WTC11 (cell line): ENCODE measurements around the gene CREBBP.

Experiments
- TF ChIP-seq, protein P1 (sequence below): fragments of 250-450 bp; sonication (Bioruptor Pico); IDR thresholded peaks from 2 replicates; pipeline ENCODE4 v1.9.0; 2021; ENCODE audit warnings: mild to moderate bottlenecking
- TF ChIP-seq, protein P2 (sequence below): fragments of 250-450 bp; sonication (Bioruptor Pico); IDR thresholded peaks from 2 replicates; pipeline ENCODE4 v1.9.0; 2021; ENCODE audit warnings: mild to moderate bottlenecking

DNA sequence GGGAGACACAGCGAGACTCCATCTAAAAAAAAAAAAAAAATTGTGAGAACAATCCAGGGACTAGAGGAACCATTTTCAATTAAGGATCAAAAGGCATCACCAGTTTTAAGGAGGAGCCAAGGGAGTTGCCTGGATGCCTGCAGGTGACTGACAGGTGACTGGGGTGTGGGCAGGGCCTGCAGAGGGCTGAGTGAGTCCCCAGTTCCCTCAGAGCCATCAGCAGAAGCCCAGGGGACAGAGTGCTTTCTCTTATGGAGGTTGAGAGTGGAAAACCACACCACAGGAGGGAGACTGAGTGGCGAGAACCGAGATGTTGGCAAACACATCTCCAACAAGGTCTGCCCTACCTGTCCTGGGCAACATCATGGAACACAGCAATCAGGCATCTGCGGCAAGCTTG lies 27.1 kb upstream of the CREBBP start:
- TF ChIP-seq, protein P1, sequence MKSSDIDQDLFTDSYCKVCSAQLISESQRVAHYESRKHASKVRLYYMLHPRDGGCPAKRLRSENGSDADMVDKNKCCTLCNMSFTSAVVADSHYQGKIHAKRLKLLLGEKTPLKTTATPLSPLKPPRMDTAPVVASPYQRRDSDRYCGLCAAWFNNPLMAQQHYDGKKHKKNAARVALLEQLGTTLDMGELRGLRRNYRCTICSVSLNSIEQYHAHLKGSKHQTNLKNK (CRISPR knock-in tag), result no peak
- TF ChIP-seq, protein P2, sequence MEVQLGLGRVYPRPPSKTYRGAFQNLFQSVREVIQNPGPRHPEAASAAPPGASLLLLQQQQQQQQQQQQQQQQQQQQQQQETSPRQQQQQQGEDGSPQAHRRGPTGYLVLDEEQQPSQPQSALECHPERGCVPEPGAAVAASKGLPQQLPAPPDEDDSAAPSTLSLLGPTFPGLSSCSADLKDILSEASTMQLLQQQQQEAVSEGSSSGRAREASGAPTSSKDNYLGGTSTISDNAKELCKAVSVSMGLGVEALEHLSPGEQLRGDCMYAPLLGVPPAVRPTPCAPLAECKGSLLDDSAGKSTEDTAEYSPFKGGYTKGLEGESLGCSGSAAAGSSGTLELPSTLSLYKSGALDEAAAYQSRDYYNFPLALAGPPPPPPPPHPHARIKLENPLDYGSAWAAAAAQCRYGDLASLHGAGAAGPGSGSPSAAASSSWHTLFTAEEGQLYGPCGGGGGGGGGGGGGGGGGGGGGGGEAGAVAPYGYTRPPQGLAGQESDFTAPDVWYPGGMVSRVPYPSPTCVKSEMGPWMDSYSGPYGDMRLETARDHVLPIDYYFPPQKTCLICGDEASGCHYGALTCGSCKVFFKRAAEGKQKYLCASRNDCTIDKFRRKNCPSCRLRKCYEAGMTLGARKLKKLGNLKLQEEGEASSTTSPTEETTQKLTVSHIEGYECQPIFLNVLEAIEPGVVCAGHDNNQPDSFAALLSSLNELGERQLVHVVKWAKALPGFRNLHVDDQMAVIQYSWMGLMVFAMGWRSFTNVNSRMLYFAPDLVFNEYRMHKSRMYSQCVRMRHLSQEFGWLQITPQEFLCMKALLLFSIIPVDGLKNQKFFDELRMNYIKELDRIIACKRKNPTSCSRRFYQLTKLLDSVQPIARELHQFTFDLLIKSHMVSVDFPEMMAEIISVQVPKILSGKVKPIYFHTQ (CRISPR knock-in tag), result no peak
